RWPE1 (cell line): ENCODE data around the gene C16orf54.
"Not testable (repeated sequence)": the region's sequence is repeated elsewhere in the genome, so short reads cannot be mapped to it uniquely, and the experiment has no call there.

Source experiments
- CTCF ChIA-PET: fragments of 350-600 bp; sonication (Branson Sonifier 250); formaldehyde crosslinking; extraction: SDS; loops from one replicate; lab custom pipeline; 2021; lab: Yijun Ruan, JAX
- POLR2A ChIA-PET: fragments of 400-600 bp; formaldehyde crosslinking; extraction: SDS; loops from one replicate; lab custom pipeline; 2020; ENCODE audit warnings: antibody characterized with exemption; ENCODE audit not compliant: low non-redundant PET; lab: Yijun Ruan, JAX
- DNase-seq: peaks from one replicate; pipeline ENCODE4 v3.0.0; 2012; ENCODE audit warnings: low spot score
- H3K27ac ChIP-seq: fragments of 450-650 bp; 2 replicates; pipeline ENCODE4 v1.5.1; 2017
- CTCF ChIP-seq: fragments of 450-650 bp; conservative IDR thresholded peaks from 2 replicates; pipeline ENCODE4 v1.5.1; 2017; ENCODE audit warnings: low read depth, mild to moderate bottlenecking

The C16orf54 gene

GRCh38 chr16:29767062-29767461 lies 21.3 kb upstream of the C16orf54 start:
- H3K27ac ChIP-seq = no peak overlapping the region
- DNase-seq = no peak
- CTCF ChIA-PET = no interaction called here
- POLR2A ChIA-PET = no interaction called here
- TF ChIP-seq CTCF = no peak

GRCh38 chr16:29766571-29766970 lies 20.8 kb upstream of the C16orf54 start:
- no peak for TF ChIP-seq CTCF
- CTCF ChIA-PET = no interaction called here
- DNase-seq = no peak
- POLR2A ChIA-PET = no interaction called here
- no peak overlapping the region for H3K27ac ChIP-seq

- POLR2A ChIA-PET = no interaction called here
Measured at GRCh38 chr16:29765167-29766032, 19.6 kb upstream of the C16orf54 start.

GRCh38 chr16:29763326-29763725 lies 17.5 kb upstream of the C16orf54 start:
- CTCF ChIA-PET = no interaction called here
- H3K27ac ChIP-seq = no peak overlapping the region
- TF ChIP-seq CTCF = no peak
- POLR2A ChIA-PET = no interaction called here
- DNase-seq = no peak

More at GRCh38 chr16:29765167-29766032, 19.6 kb upstream of the C16orf54 start:
- no peak overlapping the region for H3K27ac ChIP-seq
- TF ChIP-seq CTCF = no peak
- CTCF ChIA-PET = interaction anchor here (0.7 kb wide), 1 partner anchor 111 kb away, joined by 3 read pairs; no protein-coding TSS in a partner anchor
- DNase-seq = no peak

- ChIA-PET CTCF (no interaction called here), POLR2A (no interaction called here)
- H3K27ac ChIP-seq = no peak overlapping the region
- no peak for DNase-seq
- no peak for TF ChIP-seq CTCF
Measured at GRCh38 chr16:29761882-29762281, 16.1 kb upstream of the C16orf54 start.

- H3K27ac ChIP-seq, DNase-seq, POLR2A ChIA-PET, CTCF ChIA-PET: not testable (repeated sequence)
Measured at GRCh38 chr16:29761280-29761651, 15.5 kb upstream of the C16orf54 start.

GRCh38 chr16:29760567-29761279 lies 14.9 kb upstream of the C16orf54 start:
- ChIA-PET CTCF (interaction anchor here (0.6 kb wide), 2 partner anchors 31 to 68 kb away, joined by 3 read pairs; no protein-coding TSS in a partner anchor), POLR2A (no interaction called here)
- TF ChIP-seq CTCF = no peak
- DNase-seq = no peak
- H3K27ac ChIP-seq = no peak overlapping the region
